Neural cell (in vitro differentiated cells): ENCODE measurements around the gene AQP10.

Experiments
- EZH2 ChIP-seq: fragments of 200-600, 300-800 bp; shearing (Covaris generic), sonication (generic); IDR thresholded peaks from 2 replicates; pipeline ENCODE4 v1.6.1; 2014; ENCODE audit warnings: antibody characterized with exemption, low read length, borderline replicate concordance, mild to moderate bottlenecking; ENCODE audit not compliant: insufficient read depth, poor library complexity, severe bottlenecking
- RAD21 ChIP-seq: fragments of 450-650 bp; conservative IDR thresholded peaks from 2 replicates; pipeline ENCODE4 v1.6.1; 2014; ENCODE audit warnings: antibody characterized with exemption, mild to moderate bottlenecking, moderate library complexity
- TF ChIP-seq, protein P1 (sequence below): fragments of 450-650 bp; IDR thresholded peaks from 2 replicates; pipeline ENCODE4 v1.5.1; 2014; ENCODE audit warnings: antibody characterized with exemption, mild to moderate bottlenecking, moderate library complexity; ENCODE audit not compliant: poor library complexity, severe bottlenecking
- TF ChIP-seq, protein P2 (sequence below): IDR thresholded peaks from 2 replicates; pipeline ENCODE4 v1.6.1; 2012; ENCODE audit warnings: borderline replicate concordance

DNA sequence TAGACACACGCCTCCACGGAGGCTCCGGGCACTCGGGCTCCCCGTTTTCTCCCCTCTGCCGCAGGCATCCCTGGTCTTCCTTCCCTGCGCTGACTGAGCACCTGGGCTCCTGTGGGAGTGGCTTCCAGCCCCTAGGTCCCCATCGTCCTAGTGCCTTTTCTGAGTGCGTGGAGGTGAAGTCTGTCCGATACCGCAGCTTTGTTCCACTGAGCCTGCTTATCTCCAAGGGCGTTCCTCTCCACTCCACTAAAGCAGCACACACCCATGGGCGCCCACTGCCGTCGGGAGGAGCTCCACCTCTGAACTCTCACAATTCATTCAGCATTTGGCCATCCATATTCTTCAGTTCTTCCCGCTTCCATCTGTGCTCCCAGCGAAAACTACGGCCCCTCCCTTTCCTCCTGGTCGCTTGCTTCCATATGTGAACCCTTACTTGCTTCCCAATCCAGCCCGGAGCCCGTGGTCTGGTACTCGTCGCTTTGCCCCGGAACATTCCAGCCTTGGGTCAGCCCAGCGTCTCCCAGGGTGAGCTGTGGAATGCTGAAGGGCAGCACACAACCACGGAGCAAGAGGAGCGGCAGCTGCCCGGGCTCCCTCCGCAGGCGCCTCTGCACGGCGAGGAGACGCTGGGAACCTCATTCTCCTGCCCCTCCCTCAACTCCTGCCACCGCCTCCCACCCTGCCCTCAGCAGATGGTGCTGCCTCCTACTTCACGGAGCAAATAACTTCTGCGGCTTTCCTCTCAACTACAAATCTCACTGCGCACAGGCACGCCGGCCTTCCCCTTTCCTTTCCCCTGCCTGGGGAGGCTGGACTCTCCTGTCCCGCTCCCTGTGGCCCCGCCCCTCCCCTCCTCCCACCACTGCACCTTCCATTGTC is 31.9 kb downstream of the AQP10 start:
- no peak for TF ChIP-seq EZH2
- no peak for TF ChIP-seq RAD21
- TF ChIP-seq, protein P1, sequence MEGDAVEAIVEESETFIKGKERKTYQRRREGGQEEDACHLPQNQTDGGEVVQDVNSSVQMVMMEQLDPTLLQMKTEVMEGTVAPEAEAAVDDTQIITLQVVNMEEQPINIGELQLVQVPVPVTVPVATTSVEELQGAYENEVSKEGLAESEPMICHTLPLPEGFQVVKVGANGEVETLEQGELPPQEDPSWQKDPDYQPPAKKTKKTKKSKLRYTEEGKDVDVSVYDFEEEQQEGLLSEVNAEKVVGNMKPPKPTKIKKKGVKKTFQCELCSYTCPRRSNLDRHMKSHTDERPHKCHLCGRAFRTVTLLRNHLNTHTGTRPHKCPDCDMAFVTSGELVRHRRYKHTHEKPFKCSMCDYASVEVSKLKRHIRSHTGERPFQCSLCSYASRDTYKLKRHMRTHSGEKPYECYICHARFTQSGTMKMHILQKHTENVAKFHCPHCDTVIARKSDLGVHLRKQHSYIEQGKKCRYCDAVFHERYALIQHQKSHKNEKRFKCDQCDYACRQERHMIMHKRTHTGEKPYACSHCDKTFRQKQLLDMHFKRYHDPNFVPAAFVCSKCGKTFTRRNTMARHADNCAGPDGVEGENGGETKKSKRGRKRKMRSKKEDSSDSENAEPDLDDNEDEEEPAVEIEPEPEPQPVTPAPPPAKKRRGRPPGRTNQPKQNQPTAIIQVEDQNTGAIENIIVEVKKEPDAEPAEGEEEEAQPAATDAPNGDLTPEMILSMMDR: no peak
- TF ChIP-seq, protein P2, sequence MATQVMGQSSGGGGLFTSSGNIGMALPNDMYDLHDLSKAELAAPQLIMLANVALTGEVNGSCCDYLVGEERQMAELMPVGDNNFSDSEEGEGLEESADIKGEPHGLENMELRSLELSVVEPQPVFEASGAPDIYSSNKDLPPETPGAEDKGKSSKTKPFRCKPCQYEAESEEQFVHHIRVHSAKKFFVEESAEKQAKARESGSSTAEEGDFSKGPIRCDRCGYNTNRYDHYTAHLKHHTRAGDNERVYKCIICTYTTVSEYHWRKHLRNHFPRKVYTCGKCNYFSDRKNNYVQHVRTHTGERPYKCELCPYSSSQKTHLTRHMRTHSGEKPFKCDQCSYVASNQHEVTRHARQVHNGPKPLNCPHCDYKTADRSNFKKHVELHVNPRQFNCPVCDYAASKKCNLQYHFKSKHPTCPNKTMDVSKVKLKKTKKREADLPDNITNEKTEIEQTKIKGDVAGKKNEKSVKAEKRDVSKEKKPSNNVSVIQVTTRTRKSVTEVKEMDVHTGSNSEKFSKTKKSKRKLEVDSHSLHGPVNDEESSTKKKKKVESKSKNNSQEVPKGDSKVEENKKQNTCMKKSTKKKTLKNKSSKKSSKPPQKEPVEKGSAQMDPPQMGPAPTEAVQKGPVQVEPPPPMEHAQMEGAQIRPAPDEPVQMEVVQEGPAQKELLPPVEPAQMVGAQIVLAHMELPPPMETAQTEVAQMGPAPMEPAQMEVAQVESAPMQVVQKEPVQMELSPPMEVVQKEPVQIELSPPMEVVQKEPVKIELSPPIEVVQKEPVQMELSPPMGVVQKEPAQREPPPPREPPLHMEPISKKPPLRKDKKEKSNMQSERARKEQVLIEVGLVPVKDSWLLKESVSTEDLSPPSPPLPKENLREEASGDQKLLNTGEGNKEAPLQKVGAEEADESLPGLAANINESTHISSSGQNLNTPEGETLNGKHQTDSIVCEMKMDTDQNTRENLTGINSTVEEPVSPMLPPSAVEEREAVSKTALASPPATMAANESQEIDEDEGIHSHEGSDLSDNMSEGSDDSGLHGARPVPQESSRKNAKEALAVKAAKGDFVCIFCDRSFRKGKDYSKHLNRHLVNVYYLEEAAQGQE: no peak
